Cerebellar cortex (tissue), 1 donor: ENCODE measurements around the gene HLA-DMB.

ENCODE experiments used
- DNase-seq: peaks from one replicate; pipeline ENCODE4 v3.0.0-alpha.2; 2015; ENCODE audit warnings: low spot score

The HLA-DMB gene

DNA sequence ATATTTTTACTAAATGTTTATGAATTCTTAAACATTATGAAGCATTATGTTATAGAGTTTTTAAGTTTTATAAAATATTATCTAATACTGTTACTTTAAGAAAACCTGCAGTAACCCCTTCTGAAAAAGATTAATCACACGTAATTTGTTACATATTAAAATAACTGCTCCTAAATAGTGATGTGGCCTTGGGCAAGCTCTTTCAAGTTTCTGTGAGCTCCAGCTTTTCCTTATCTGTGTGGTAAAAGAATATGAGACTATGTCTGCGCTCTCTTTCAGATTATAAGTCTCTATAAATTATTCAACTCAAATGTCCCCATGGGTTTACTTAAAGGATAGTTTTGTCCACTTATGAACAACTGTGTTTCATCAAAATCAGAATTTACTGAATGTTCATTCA is 31.9 kb downstream of the HLA-DMB start:
- no peak for DNase-seq

- DNase-seq = no peak
Measured at GRCh38 chr6:32906539-32906938, 34.3 kb downstream of the HLA-DMB start.

- DNase-seq = no peak
Measured at GRCh38 chr6:32905078-32905477, 35.8 kb downstream of the HLA-DMB start.

GRCh38 chr6:32903952-32904351 is 36.9 kb downstream of the HLA-DMB start:
- no peak for DNase-seq

- no peak for DNase-seq
Measured at GRCh38 chr6:32895006-32895345, 45.9 kb downstream of the HLA-DMB start.

DNA sequence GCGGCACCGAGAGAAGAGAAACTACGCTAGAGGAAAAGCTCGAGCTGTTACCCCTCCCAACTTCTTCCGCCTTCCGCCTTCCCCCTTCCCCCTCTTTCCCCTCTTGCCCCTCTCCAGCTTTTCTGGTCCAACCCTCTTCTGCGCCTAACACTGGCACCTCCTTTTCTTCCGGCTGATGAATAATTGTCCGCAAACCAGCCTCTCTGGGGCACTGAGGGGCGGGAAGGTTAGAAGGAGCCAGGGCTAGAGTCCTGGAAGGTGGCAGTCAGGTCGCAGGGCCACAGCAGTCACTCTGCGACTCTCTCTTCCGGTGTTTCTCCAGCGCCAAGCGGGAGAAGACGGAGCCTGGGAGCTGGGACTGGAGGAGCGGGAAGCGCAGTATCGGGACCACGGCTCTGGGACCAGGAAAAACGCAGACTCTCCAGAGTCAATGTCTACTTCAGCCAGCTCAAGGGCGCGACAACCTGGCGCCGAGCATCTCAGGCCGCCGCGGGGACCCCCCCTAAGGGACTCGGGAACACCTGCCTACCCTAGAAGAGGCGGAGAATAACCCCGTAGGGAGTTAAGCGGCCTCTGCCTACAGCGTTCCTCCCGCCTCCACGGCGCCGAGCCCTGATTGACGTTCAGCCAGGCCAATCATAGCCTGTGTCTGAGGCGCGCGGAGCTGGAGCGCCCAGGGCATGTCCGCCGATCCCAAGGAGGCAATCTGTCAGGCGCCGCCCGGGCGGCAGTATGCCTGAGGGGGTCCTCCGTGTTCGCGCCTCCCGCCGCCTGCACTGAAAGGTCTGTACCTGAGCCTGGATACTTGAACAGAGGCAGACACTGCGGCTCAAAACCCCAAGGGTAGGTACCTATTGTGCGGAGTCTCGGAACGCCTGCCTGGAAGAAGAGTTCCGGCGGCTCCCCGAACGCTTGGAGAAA is 46.5 kb downstream of the HLA-DMB start:
- DNase-seq = peak; percentile 95

GRCh38 chr6:32890831-32891230 is 50.0 kb downstream of the HLA-DMB start:
- DNase-seq = no peak

GRCh38 chr6:32889533-32889932 is 51.3 kb downstream of the HLA-DMB start:
- no peak for DNase-seq

DNA sequence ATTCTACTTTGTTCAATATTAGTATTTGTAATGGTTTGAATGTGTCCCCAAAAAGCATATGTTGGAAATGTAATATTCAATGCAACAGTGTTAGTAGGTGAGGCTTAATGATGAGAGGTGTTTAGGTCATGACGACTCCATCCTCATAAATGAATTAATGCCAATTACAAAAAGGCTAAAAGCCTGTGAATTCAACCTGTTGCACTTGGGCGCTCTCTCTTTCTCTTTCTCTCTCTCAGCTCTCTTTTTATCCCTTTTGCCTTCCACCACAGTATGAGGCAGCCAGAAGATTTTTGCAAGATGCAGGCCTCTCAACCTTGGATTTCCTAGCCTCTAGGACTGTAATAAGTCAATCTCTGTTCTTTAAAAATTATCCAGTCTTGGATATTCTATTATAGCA is 52.3 kb downstream of the HLA-DMB start:
- DNase-seq = no peak

DNA sequence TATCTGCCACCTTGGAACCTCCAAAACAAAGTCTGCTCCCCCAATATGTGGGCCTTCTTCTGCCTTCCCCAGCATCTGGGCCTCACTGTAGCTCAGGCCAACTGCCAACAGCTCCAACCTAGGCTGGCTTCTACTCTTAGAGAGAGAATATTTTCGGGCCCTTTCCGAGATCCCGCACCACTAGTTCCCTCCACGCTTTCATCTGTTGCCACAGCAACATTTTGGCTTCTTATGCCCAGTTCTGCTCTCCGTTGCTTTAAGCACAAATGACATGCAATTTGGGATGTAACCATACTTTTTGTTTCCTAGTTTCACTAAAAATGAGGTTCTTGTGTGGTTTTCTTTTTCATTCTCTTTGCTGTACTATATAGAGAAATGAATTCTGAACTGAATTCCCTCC is 53.2 kb downstream of the HLA-DMB start:
- DNase-seq = no peak

DNA sequence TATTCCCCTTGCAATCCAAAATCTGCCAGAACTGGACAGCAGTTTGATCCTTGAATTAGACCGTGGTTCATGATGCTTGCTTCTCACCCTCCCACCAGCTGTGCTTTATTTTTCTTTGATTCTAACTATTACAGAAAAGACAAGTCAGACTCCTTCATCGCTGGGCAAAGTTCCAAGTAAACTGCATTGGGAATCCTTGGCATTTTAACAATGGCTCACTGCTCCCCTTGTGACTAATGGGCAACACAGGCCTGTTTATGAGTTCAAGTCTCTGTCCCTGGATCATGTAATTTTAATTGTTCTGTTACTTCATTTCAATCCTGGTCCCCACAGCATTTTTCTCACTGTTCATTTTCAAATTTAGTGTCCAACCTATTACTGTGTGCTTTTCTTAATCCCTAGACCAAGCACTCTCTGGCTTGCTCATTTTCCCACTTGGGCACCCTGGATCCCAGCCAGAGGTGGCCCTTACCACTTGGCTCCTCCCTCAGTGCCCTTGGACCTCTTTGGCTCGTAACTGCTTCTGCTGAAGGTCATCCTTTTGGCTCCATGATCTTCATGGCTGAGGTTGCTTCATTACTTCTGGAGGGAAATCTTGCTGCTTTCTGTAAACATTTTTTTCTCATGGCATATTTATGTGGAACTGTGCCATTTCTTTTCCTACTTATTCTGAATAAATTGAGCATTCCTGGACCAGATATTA is 54.0 kb downstream of the HLA-DMB start:
- no peak for DNase-seq

- peak; percentile 88 for DNase-seq
Measured at GRCh38 chr6:32885698-32886286, 55.0 kb downstream of the HLA-DMB start.
